T47D (cell line): ENCODE results near the gene ADCY3.

ENCODE experiments used
- DNase-seq, 2 experiments: peaks; one replicate each; pipeline versions ENCODE4 v3.0.0 to v3.0.0-alpha.2; 2011 to 2012; ENCODE audit warnings: low read depth in 1 of 2, low spot score in 1 of 2
- JUND ChIP-seq: IDR thresholded peaks from 2 replicates; pipeline ENCODE4 v1.6.1; 2012; ENCODE audit warnings: low read depth
- in situ Hi-C: cut with HindIII; loops from 2 replicates; pipeline ENCODE4 v1.10.0; 2016; ENCODE audit warnings: low sequenced_read_pairs, low pct_unique_long_range_greater_than_20kb

The ADCY3 gene

DNA sequence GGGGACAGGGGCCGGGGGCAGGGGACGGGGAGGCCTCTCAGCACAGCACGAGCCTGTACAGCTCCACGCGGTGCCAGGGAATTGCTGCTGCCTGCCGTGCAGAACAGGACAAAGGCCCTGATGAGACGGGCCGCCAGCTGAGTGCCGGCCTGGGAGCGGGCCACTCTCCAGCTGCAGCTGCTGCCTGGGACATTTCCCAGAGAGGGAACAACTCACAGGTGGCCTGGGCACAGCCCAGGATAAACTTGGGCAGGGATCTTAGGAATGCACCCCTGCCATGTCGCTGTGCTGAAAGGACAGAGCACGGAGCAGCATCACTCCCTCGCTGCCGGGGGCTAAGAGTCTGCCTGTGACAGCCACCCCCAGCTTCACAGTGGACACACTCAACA is 88.0 kb downstream of the ADCY3 start:
- DNase-seq = no peak
- TF ChIP-seq JUND = no peak
- in situ Hi-C loops = no loop called here

DNA sequence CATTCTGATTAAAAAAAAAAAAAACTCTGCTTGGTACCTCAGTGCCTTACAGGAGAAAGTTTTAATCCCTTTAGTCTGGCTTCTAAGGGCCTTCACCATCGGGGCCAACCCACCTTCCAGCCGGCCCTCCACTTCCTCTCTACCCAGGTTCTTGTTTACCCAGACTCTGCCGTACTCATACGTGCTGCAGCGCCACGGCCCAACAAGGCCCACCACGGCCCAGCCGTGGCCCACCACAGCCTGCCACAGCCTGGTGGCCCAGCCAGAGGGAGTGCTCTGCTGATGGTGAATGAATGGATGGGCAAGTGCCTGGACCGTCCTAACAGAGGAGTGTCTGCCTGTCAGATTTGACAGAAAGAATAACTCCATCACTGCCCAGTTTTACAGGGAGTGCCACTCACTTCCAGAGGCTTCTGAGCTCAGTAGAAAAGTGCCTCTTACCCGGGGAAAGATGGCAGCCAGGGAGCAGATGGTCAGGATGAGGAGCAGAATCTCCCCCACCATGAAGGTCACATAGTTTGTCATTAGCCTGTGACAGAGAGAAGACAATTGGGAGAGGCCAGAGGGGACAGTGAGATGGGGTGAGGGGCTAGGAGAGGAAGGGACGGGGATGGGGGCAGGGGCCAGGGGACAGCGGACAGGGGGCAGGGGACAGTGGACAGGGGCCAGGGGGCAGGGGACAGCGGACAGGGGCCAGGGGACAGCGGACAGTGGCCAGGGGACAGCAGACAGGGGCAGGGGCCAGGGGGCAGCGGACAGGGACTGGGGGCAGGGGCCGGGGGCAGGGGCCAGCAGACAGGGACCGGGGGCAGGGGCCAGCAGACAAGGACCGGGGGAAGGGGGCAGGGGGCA is 88.6 kb downstream of the ADCY3 start:
- no peak for DNase-seq
- in situ Hi-C loops = no loop called here
- TF ChIP-seq JUND = no peak

DNA sequence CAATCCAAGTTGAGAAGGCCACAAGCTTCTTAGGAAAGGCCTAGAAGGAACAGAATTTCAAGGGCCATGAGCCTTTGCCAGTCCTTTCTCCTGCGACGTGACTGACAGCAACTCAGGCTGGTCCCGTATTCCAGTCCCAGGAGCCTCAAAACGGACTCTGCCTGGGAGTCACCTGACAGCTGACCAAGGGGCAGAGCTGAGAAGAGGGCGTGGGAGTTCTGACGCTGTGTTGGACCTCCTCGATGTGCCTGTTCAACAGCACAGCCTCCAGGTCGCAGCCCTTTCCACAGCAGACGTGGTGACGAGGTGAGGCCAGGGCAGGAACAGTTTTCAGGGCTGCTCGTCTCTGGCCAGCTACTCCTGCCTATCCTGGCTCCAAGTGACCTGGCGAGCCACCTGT is 89.3 kb downstream of the ADCY3 start:
- TF ChIP-seq JUND = no peak
- in situ Hi-C loops = no loop called here
- DNase-seq = no peak

DNA sequence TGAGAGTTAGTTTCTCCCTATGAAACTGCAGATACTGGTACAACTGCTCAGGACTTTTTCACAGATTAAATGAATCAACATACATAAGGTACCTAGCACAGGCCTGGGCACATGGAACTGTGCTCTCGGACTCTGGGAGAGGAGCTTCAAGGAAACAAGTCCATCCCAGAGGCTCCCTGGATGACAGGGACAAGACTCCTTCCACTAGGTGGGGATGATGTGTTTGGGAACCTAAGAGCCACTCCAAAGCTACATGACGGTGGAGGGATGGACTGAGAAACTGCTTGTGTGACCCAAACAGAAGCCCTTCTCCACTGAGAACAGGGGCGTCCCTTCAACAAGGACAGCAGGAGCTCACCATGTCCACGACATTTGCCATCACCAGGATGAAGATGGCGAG is 89.7 kb downstream of the ADCY3 start:
- in situ Hi-C loops = no loop called here
- DNase-seq = peak; percentile 48 to 60
- TF ChIP-seq JUND = no peak

DNA sequence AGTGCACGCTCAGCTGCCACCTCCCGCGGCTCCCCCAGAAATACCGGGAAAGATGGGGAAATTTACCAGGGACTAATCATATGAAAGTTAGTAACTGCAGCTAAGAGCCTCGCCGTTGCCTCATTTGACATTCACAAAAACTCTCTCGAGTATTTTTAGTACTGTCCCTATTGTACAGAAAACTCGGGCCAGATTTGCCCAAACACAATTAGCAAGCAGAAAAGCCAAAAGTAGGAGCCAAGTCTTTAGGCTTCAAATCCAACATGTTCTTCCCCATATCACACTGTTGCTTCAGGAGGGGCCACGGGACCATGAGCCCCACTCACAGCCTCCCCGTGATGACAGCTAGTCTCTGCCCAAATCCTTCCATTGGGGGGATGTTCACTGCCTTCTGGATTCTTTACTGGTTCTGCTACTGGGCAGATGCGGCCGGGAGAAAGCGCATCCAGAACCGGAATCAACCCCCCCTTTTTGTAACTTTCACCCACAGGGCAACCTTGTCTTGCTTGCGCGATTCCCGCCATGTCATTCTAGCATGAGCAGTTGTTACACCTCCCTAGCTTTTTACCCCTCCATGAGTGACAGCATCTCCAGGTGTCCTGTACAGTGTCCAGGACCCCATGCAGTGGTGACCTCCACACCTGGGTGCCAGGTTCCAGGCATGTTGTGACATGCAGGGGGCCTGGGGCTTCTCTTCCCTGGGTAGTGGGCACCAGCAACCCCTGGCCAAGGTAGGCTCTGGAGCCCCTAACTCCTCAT is 91.6 kb downstream of the ADCY3 start:
- DNase-seq = no peak
- TF ChIP-seq JUND = no peak
- in situ Hi-C loops = no loop called here

DNA sequence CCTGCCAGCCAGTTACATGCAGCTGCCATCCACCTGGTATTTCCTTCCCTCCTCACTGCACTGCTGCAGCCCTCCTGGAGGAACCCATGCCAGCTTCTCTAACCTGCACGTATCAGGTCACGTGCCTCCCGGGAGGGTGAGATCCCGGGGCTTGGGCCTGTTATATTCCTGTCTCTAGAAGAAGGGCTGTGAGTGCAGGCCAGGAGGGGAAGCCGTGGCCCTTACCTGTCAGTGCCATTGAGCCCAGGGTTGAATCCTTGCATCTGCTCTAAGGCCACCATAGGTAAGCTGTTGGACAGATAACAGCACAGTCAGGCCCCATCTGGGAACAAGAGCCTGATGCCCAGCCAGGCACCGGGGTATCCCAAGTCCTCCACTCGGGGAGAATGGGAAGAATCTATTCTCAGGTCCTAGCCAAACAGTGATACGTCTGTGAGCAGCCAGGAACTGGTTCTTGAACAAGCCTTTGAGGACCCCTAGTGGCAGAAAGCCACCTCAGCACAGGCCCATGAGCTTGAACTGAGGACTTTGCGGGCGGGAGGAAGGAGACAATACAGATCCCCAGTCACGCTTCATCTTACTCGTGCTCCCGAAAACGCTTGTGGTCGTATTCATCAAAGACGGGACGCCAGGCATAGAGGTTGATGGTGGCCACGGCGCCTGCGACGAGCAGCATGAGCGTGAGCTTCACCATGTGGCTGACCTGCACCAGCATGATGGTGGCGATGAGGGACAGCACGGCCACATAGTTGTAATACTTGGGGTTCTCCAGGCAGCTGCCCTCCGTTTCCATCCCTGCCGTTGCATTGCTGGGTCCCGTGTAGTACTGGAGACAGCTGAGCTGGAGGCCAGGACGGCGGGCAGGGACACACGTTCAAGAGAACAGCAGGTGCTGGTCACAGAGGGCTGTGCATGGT is 92.5 kb downstream of the ADCY3 start:
- TF ChIP-seq JUND = no peak
- in situ Hi-C loops = no loop called here
- peak; percentile 83 to 84 for DNase-seq

DNA sequence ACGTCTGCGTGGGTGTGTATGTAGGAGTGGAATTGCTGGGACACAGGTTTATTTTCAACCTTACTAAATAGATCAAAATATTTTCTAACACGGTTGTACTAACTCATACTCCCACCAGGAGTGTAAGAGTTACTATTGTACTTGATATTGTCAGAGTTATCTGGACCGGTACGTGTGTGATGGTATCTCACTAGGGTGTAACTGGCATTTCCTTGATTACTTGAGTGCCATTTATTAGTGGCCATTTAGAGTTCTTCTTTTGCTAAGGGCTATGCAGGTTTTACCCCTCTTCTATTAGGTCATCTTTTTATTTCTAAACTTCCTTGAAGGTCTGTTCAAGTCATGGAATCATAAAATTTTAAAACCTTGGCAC is 93.3 kb downstream of the ADCY3 start:
- no peak for TF ChIP-seq JUND
- in situ Hi-C loops = no loop called here
- no peak for DNase-seq

DNA sequence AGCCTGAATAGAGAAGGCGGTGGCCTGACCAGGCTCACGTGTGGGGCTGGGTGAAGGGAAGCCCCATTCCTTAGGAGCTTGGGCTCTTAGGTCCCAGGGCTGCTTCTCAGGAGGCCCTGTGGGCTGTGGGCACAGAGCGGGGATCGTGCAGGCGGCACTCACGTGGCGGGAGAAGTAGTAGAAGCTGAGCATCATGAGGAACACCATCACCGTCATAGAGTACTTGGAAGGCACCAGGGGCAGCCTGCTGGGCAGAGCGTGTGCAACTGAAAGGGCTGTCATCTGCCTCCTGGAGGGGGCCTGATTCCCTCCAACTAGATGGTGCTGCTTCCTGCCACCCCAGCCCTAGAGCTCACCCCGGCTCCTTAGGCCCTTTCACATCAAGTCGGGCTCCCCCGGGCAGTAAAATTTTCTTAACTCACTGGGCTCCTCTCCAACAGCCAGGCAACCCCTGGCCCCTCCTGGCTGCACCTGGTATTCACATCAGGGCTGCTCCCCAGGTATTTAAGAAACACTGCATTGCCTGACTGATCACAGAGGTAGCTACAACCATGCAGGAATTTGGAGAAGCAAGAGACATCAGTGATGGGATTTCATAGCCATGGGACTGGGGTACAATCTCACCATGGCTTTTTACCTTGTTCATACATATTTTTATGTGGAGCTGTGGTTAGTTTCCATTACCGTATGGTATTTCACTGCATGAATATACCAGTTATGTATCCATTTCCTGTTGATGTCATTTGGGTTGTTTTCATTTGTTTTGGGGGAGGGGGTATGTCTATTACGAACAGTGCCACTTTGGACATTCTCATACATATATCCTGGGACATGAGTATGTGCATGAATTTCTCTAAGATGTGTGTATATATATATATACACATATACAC is 93.9 kb downstream of the ADCY3 start:
- TF ChIP-seq JUND = no peak
- in situ Hi-C loops = no loop called here
- DNase-seq = no peak

DNA sequence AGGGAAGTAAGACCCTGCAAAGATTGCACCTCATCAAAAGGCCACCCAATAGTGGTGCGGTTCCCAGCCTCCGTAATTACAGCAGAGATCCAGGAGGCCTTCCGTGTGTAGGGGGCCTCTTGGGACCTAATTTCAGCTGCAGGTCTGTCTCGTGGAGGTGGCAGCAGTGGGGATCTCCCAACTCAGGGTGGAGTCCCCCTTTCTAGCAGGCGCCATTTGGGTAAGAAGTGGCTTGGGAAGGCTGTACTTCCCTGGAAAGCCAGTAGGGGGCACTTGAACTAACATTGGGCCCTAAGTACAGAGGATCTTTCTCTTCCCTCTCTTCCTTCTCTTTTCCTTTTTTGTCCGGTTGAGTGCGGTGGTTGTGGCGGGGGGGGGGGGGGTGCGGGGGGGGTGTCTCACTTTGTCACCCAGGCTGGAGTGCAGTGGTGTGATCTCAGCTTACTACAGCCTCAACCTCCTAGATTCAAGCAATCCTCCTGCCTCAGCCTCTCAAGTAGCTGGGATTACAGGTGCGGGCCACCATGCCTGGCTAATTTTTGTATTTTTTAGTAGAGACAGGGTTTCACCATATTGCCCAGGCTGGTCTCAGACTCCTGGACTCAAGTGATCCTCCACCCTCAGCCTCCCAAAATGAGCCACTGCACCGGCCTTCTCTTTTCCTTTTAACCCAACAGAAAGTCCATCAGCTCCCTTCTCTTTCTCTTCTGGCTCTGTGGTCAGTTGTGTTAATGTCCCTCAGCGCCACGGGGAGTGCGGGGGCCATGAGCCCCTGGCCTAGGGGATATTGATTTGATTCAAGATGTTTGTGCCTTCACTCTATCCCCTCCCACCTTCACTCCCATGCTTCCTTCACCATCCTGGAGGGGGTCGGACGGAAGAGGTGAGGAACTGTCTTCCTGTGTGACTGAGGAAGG is 94.8 kb downstream of the ADCY3 start:
- in situ Hi-C loops = no loop called here
- DNase-seq = no peak
- no peak for TF ChIP-seq JUND

DNA sequence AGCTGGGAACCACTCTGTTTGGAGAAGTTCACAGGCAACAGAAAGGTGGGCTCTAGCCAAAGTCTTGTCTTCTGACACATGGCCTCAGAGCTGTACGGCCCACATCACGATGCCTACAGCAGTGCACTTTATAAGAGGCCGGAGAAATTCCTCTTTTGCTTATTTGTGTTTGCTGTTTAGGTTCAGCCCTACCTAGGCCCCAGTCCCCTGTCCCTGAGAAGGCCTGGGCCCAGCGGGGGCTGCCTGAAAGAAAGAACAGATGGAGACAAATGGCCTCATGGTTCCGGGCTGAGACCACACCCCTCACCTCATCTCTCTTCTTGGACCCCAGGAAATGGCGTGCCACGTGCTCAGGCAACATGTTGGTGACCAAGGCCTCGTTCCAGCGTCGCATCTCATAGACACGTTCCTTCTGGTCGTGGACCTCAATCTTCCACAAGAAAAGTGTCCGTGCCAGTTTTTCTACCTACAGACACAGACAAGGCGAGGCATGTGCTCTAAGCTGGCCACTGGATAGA is 95.9 kb downstream of the ADCY3 start:
- DNase-seq = no peak
- TF ChIP-seq JUND = no peak
- in situ Hi-C loops = no loop called here

DNA sequence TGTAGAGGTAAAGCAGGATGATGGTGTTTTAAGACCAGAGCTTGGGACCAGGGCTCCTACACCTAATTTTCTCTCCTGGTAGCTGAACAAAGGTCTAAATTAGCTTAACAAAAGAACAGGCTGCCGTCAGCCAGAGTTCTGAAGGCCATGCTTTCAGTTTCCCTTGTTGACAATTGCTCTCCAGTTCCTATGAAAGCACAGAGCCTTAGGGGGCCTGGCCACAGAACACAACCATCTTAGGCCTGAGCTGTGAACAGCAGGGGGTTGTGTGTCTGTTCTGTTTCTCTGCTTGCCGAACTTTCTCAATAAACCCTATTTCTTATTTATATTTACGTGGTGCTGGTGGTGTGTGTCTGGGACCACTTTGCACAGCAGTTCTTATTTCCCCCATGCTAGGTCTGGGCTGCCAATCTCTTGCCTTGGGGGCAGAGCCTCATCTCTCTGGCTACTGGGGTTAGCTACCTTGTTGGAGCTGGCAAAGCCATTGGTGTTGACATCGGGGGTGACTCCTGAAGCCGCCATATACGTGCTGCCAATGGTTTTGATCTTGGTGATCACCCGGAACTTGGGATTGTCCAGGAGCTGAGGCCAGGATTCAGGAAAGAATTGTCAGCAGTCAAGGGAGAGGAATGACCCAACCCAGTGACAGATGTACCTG is 97.9 kb downstream of the ADCY3 start:
- no peak for DNase-seq
- no peak for TF ChIP-seq JUND
- in situ Hi-C loops = no loop called here
